GM06990 (cell line): ENCODE data around the gene TENM3.

ENCODE experiments used
- DNase-seq: peaks from one replicate; pipeline ENCODE4 v3.0.0-alpha.2; 2011; ENCODE audit not compliant: insufficient read length; ENCODE audit errors: extremely low read depth
- H3K27me3 ChIP-seq: replicated peaks from 2 replicates; pipeline ENCODE4 v1.6.0; 2011; ENCODE audit warnings: low read length; ENCODE audit not compliant: control insufficient read depth, insufficient read depth
- H3K36me3 ChIP-seq: 2 replicates; pipeline ENCODE4 v1.5.1; 2011; ENCODE audit warnings: low read length; ENCODE audit not compliant: control insufficient read depth, insufficient read depth
- H3K4me3 ChIP-seq: replicated peaks from 2 replicates; pipeline ENCODE4 v1.5.1; 2011; ENCODE audit warnings: low read depth, mild to moderate bottlenecking, control low read depth, low read length
- CTCF ChIP-seq: IDR thresholded peaks from 2 replicates; pipeline ENCODE4 v1.5.1; 2011; ENCODE audit warnings: low read length, control low read depth, mild to moderate bottlenecking, inconsistent platforms; ENCODE audit not compliant: insufficient read depth, poor library complexity, severe bottlenecking

Gene TENM3

GRCh38 chr4:182800216-182800515 is 557.0 kb downstream of the TENM3 start:
- DNase-seq: no peak
- H3K36me3 ChIP-seq: no peaks in the 10 kb centered on the region
- no peaks in the 10 kb centered on the region for H3K27me3 ChIP-seq
- TF ChIP-seq CTCF: no peak
- H3K4me3 ChIP-seq: no peak overlapping the region

GRCh38 chr4:182801636-182802035 is 558.4 kb downstream of the TENM3 start:
- no peaks in the 10 kb centered on the region for H3K36me3 ChIP-seq
- no peak for TF ChIP-seq CTCF
- H3K4me3 ChIP-seq: no peak overlapping the region
- DNase-seq: no peak
- H3K27me3 ChIP-seq: no peaks in the 10 kb centered on the region

GRCh38 chr4:182802621-182803020 is 559.4 kb downstream of the TENM3 start:
- TF ChIP-seq CTCF: no peak

GRCh38 chr4:182803235-182803634 is 560.0 kb downstream of the TENM3 start:
- Histone ChIP-seq H3K27me3 (no peaks in the 10 kb centered on the region), H3K4me3 (no peak overlapping the region), H3K36me3 (no peaks in the 10 kb centered on the region)
- TF ChIP-seq CTCF: no peak
- no peak for DNase-seq

More at GRCh38 chr4:182802621-182803020, 559.4 kb downstream of the TENM3 start:
- DNase-seq: no peak
- Histone ChIP-seq H3K27me3 (no peaks in the 10 kb centered on the region), H3K36me3 (no peaks in the 10 kb centered on the region), H3K4me3 (no peak overlapping the region)

- TF ChIP-seq CTCF: no peak
- Histone ChIP-seq H3K4me3 (no peak overlapping the region), H3K27me3 (no peaks in the 10 kb centered on the region), H3K36me3 (no peaks in the 10 kb centered on the region)
- no peak for DNase-seq
Observed at GRCh38 chr4:182804131-182804530, 560.9 kb downstream of the TENM3 start.

- H3K27me3 ChIP-seq: no peaks in the 10 kb centered on the region
- no peak for DNase-seq
- no peak for TF ChIP-seq CTCF
- no peaks in the 10 kb centered on the region for H3K36me3 ChIP-seq
- no peak overlapping the region for H3K4me3 ChIP-seq
Observed at GRCh38 chr4:182805321-182805720, 562.1 kb downstream of the TENM3 start.
